Vagina (tissue), 2 donors: Measurements from ENCODE around the gene CBFA2T3.

ENCODE experiments used
- POLR2A ChIP-seq, 2 donors: fragments of 450-650 bp; IDR thresholded peaks; one replicate each; pipeline ENCODE4 v1.6.1; 2017; ENCODE audit warnings: antibody characterized with exemption in 2 of 2, mild to moderate bottlenecking in 2 of 2, moderate library complexity in 2 of 2
- POLR2AphosphoS5 ChIP-seq, 2 donors: sonication (generic); formaldehyde crosslinking; IDR thresholded peaks; one replicate each; pipeline ENCODE4 v1.9.0; 2017; ENCODE audit warnings: antibody characterized with exemption in 2 of 2, mild to moderate bottlenecking in 2 of 2, low read depth in 1 of 2; ENCODE audit not compliant: insufficient read depth in 1 of 2
- TF ChIP-seq, protein P1 (sequence below), 3 experiments: fragments of 450-650 bp in 2 of 3; fragments of 200-600 bp in 1 of 3; sonication (generic) in 1 of 3; IDR thresholded peaks; one replicate each; pipeline ENCODE4 v1.5.1; 2017 to 2019; ENCODE audit warnings: antibody characterized with exemption in 3 of 3, mild to moderate bottlenecking in 2 of 3, moderate library complexity in 2 of 3

DNA sequence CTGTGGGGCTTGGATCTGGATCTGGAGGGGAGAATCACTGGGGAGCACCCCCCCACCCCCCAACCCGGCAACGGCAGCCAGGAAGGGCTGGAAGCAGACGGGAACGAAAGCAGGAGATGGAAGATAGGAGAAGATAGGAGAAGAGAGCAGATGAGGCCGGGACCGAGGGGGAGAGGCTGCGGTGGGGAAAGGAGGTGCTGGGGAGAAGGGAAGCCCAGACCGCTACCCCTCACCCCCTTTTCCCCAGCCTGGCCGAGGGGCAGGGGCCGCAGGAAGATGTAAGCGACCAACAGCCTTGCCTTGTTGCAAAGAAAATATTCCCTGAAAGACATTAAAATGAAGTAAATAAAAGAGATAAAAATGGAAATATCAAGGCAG lies 26.8 kb upstream of the CBFA2T3 start:
- TF ChIP-seq, protein P1, sequence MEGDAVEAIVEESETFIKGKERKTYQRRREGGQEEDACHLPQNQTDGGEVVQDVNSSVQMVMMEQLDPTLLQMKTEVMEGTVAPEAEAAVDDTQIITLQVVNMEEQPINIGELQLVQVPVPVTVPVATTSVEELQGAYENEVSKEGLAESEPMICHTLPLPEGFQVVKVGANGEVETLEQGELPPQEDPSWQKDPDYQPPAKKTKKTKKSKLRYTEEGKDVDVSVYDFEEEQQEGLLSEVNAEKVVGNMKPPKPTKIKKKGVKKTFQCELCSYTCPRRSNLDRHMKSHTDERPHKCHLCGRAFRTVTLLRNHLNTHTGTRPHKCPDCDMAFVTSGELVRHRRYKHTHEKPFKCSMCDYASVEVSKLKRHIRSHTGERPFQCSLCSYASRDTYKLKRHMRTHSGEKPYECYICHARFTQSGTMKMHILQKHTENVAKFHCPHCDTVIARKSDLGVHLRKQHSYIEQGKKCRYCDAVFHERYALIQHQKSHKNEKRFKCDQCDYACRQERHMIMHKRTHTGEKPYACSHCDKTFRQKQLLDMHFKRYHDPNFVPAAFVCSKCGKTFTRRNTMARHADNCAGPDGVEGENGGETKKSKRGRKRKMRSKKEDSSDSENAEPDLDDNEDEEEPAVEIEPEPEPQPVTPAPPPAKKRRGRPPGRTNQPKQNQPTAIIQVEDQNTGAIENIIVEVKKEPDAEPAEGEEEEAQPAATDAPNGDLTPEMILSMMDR (IDR thresholded peaks at IDR 0.05): no peak
- TF ChIP-seq POLR2A (IDR thresholded peaks at IDR 0.05): no peak
- TF ChIP-seq POLR2AphosphoS5 (IDR thresholded peaks at IDR 0.05; ENCODE audit: insufficient read depth in 1 of 2, low read depth in 1 of 2): no peak
